ENCODE data around the gene DISC1.

DNA sequence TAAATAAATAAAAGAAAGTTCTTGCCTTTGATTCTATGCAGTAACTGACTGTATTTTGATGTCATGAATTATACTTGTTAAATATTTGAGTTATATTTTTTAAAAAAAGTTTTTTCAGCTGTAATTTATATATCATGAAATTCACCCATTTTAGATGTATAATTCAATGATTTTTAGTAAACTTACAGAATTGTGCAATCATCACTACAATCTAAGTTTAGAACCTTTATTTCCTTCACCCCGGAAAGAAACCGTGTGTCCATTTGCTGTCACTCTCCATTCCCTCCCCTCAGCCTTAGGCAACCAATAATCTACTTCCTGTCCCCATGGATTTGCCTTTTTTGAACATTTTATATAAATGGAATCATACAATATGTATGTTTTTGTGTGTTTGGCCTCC lies 32.5 kb upstream of the DISC1 start:
- TF ChIP-seq, protein P1, sequence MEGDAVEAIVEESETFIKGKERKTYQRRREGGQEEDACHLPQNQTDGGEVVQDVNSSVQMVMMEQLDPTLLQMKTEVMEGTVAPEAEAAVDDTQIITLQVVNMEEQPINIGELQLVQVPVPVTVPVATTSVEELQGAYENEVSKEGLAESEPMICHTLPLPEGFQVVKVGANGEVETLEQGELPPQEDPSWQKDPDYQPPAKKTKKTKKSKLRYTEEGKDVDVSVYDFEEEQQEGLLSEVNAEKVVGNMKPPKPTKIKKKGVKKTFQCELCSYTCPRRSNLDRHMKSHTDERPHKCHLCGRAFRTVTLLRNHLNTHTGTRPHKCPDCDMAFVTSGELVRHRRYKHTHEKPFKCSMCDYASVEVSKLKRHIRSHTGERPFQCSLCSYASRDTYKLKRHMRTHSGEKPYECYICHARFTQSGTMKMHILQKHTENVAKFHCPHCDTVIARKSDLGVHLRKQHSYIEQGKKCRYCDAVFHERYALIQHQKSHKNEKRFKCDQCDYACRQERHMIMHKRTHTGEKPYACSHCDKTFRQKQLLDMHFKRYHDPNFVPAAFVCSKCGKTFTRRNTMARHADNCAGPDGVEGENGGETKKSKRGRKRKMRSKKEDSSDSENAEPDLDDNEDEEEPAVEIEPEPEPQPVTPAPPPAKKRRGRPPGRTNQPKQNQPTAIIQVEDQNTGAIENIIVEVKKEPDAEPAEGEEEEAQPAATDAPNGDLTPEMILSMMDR (IDR thresholded peaks at IDR 0.05): no peak
- no peak for TF ChIP-seq POLR2A (IDR thresholded peaks at IDR 0.05)
- TF ChIP-seq EP300 (IDR thresholded peaks at IDR 0.05): no peak
- TF ChIP-seq POLR2AphosphoS5 (IDR thresholded peaks at IDR 0.05): no peak
